ENCODE data around the gene RFX6. TPM values are rescaled to one million over a fixed set of nuclear protein-coding genes. Genes with fewer than 3 reads are reported as not detected.

The RFX6 gene
- total and polyA plus RNA-seq, 10 of the 15 experiments (the other 5 are each of a cell fraction or from before 2014, with no cell fraction given): not detected

- ChIA-PET CTCF (no interaction called here), RAD21 (ENCODE audit: unreplicated experiment) (no interaction called here), POLR2A (no interaction called here), SMC1A (ENCODE audit: uncharacterized antibody, unreplicated experiment) (interaction anchor here (0.6 kb wide), 1 partner anchor 9 kb away, joined by 3 read pairs; no protein-coding TSS in a partner anchor)
- intact Hi-C loops (cut with micrococcal nuclease; ENCODE audit: unreplicated experiment) (no loop called here), in situ Hi-C loops (cut with MboI) (no loop called here)
- Histone ChIP-seq H3K79me2 (ENCODE audit: control insufficient read depth, insufficient read depth, low read length) (no peaks in the 10 kb centered on the region), H3K4me3 (no peak overlapping the region), H3K4me1 (ENCODE audit: control insufficient read depth, insufficient read depth, low read length) (no peaks in the 10 kb centered on the region), H3K27ac (ENCODE audit: control insufficient read depth, insufficient read depth) (no peak overlapping the region), H3K27me3 (replicated peaks in 1 of 2; ENCODE audit: control insufficient read depth in 2 of 2, insufficient read depth in 2 of 2, low read length in 1 of 2) (no peaks in the 10 kb centered on the region), H4K20me1 (ENCODE audit: control insufficient read depth, insufficient read depth) (no peaks in the 10 kb centered on the region), H3K4me2 (ENCODE audit: control insufficient read depth, insufficient read depth) (no peak overlapping the region), H3K9me3 (replicated peaks; ENCODE audit: control insufficient read depth, insufficient read depth, low read length) (no peaks in the 10 kb centered on the region), H2AFZ (ENCODE audit: control insufficient read depth, low read depth, low read length) (no peak overlapping the region), H3K36me3 (ENCODE audit: control insufficient read depth in 2 of 2, insufficient read depth in 2 of 2, low read length in 1 of 2) (no peaks in the 10 kb centered on the region), H3K9ac (ENCODE audit: control insufficient read depth, insufficient read depth, low read length) (no peak overlapping the region)
- DNase-seq (ENCODE audit: low read depth, low spot score) (no peak), FAIRE-seq (no peak), ATAC-seq (no peak)
- TF ChIP-seq BCL3 (IDR thresholded peaks at IDR 0.05; ENCODE audit: borderline replicate concordance, insufficient read depth, low read depth, low read length, poor library complexity, severe bottlenecking) (no peak), CHD1 (IDR thresholded peaks at IDR 0.05; ENCODE audit: low read depth, low read length) (no peak), TCF3 (IDR thresholded peaks at IDR 0.05; ENCODE audit: borderline replicate concordance, insufficient read depth, low read depth, low read length) (no peak), POLR2AphosphoS5 (IDR thresholded peaks at IDR 0.05; ENCODE audit: low read length) (no peak), USF1 (IDR thresholded peaks at IDR 0.05; ENCODE audit: borderline replicate concordance, extremely low read length, insufficient read depth, low read depth, low read length) (no peak), YBX1 (IDR thresholded peaks at IDR 0.05) (no peak), TAF1 (IDR thresholded peaks at IDR 0.05; ENCODE audit: borderline replicate concordance, low read depth, low read length) (no peak), SMC3 (IDR thresholded peaks at IDR 0.05; ENCODE audit: borderline replicate concordance, low read length) (no peak), EGR1 (IDR thresholded peaks at IDR 0.05; ENCODE audit: borderline replicate concordance in 1 of 2, low read depth in 2 of 2, low read length in 2 of 2) (no peak), TARDBP (IDR thresholded peaks at IDR 0.05; ENCODE audit: borderline replicate concordance) (no peak), IKZF1 (conservative IDR thresholded peaks at IDR 0.05) (no peak), HDAC2 (IDR thresholded peaks at IDR 0.05) (no peak), RAD21 (IDR thresholded peaks at IDR 0.05; ENCODE audit: insufficient read depth, low read depth, low read length) (no peak), ASH2L (IDR thresholded peaks at IDR 0.05; ENCODE audit: borderline replicate concordance, low read depth) (no peak), JUND (IDR thresholded peaks at IDR 0.05; ENCODE audit: low read depth, low read length) (no peak)
- 21% methylated on average over 2 of the region's 2 CpGs for WGBS (ENCODE audit: insufficient coverage, insufficient replicate concordance, low lambda C conversion rate, missing lambda C conversion rate)
- no TSS peak for BruUV-seq (replicated peaks)
These were observed 18.9 kb downstream of the RFX6 start for GRCh38 chr6:116895935-116896334.

All from GM12878 (cell line).